HG02642 (cell line): ENCODE results near the gene ARSK.

Experiments used
- ATAC-seq: cut with Tn5 transposase; IDR thresholded peaks from one replicate; pipeline ENCODE4 v1.9.1; 2021; ENCODE audit warnings: mild to moderate bottlenecking; ENCODE audit not compliant: unreplicated experiment, poor library complexity

ARSK gene

GRCh38 chr5:95562282-95562681 is 7.4 kb downstream of the ARSK start:
- ATAC-seq, result no peak

GRCh38 chr5:95563367-95563766 is 8.5 kb downstream of the ARSK start:
- no peak for ATAC-seq

- no peak for ATAC-seq
These were observed 9.5 kb downstream of the ARSK start for GRCh38 chr5:95564450-95564849.

GRCh38 chr5:95565280-95565920 is 10.5 kb downstream of the ARSK start:
- no peak for ATAC-seq

- ATAC-seq, result no peak
These were observed 17.1 kb downstream of the ARSK start for GRCh38 chr5:95572016-95572415.

- ATAC-seq, result no peak
These were observed 26.7 kb downstream of the ARSK start for GRCh38 chr5:95581576-95581975.

GRCh38 chr5:95583992-95584391 is 29.1 kb downstream of the ARSK start:
- ATAC-seq, result no peak

- ATAC-seq, result no peak
These were observed 36.0 kb downstream of the ARSK start for GRCh38 chr5:95590880-95591279.

GRCh38 chr5:95591490-95591901 is 36.6 kb downstream of the ARSK start:
- ATAC-seq, result peak; percentile 89

- no peak for ATAC-seq
These were observed 40.5 kb downstream of the ARSK start for GRCh38 chr5:95595289-95595931.

- ATAC-seq, result no peak
These were observed 44.4 kb downstream of the ARSK start for GRCh38 chr5:95599252-95599651.

- no peak for ATAC-seq
These were observed 45.7 kb downstream of the ARSK start for GRCh38 chr5:95600557-95600956.

- ATAC-seq, result no peak
These were observed 50.9 kb downstream of the ARSK start for GRCh38 chr5:95605786-95606185.

- ATAC-seq, result no peak
These were observed 51.5 kb downstream of the ARSK start for GRCh38 chr5:95606419-95606818.

GRCh38 chr5:95609711-95610110 is 54.8 kb downstream of the ARSK start:
- ATAC-seq, result no peak

- no peak for ATAC-seq
These were observed 55.6 kb downstream of the ARSK start for GRCh38 chr5:95610546-95610945.

GRCh38 chr5:95611396-95611795 is 56.5 kb downstream of the ARSK start:
- ATAC-seq, result no peak

- ATAC-seq, result no peak
These were observed 58.6 kb downstream of the ARSK start for GRCh38 chr5:95613514-95613913.

GRCh38 chr5:95615164-95615467 is 60.2 kb downstream of the ARSK start:
- ATAC-seq, result no peak

- no peak for ATAC-seq
These were observed 62.2 kb downstream of the ARSK start for GRCh38 chr5:95617057-95617456.

- no peak for ATAC-seq
These were observed 64.2 kb downstream of the ARSK start for GRCh38 chr5:95619096-95619495.

GRCh38 chr5:95619514-95620029 is 64.7 kb downstream of the ARSK start:
- no peak for ATAC-seq
